ENCODE data around the gene FITM1. TPM values are rescaled to one million over a fixed set of nuclear protein-coding genes. Genes with fewer than 3 reads are reported as not detected.

Gene FITM1
- total RNA-seq, 2 experiments from 2014 or later, result 1.5 to 1.7 TPM

DNA sequence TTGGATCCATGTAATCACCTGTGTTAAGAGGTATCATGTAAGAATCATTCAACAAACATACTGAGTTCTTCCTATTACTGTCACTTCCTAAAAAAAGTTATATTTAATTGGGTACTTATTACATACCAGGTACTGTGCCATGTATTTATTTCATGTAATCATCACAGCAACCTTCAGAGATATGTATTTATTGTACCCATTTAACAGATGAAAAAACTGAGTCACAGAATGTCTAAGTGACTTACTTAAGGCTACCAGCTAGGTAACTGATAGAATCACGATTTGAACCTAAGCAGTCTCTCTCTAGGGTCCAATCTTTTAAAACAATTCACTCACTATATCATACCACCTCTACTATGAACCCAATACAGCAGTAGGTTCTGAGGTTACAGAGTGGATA lies 14.0 kb downstream of the FITM1 start:
- H3K27ac ChIP-seq (ENCODE audit: low read depth in 1 of 2, low read length in 2 of 2), result no peak overlapping the region
- peaks cover 62% of the 10 kb centered on the region for H3K4me1 ChIP-seq (ENCODE audit: insufficient read depth, low read length)
- CTCF ChIA-PET, result interaction anchor here (1.2 kb wide), 1 partner anchor 36 kb away, joined by 3 read pairs; no protein-coding TSS in a partner anchor
- POLR2A ChIA-PET, result interaction anchor here (1.8 to 8.0 kb wide), 3 partner anchors 9 to 29 kb away, joined by 11 to 127 read pairs (median 119); partner anchors contain the start of genes DCAF11, IRF9, NRL and PSME1
- Mint-ChIP-seq H3K27ac (peak overlapping the region; percentile 42), H3K4me1 (ENCODE audit: low read depth) (peaks cover 75% of the 10 kb centered on the region), H3K9me3 (no peaks in the 10 kb centered on the region), H3K27me3 (no peaks in the 10 kb centered on the region), H3K4me3 (peak overlapping the region; percentile 73), H3K36me3 (ENCODE audit: low read depth) (peaks cover 77% of the 10 kb centered on the region)
- ATAC-seq (ENCODE audit: poor library complexity), result no peak
- peaks cover 43% of the 10 kb centered on the region for H3K36me3 ChIP-seq (ENCODE audit: insufficient read depth, low read length)
- H3K27me3 ChIP-seq (ENCODE audit: control insufficient read depth in 1 of 2, insufficient read depth in 2 of 2, low read length in 2 of 2), result no peaks in the 10 kb centered on the region
- H3K9me3 ChIP-seq (ENCODE audit: control insufficient read depth in 1 of 2, insufficient read depth in 1 of 2, low read length in 2 of 2), result no peaks in the 10 kb centered on the region
- no peak for DNase-seq
- H3K4me3 ChIP-seq (ENCODE audit: low read length), result no peak overlapping the region
- intact Hi-C loops (cut with DNase I, micrococcal nuclease), result loop anchor here in 1 of 2 experiments (2.0 kb wide), 1 partner anchor 28 kb away; no protein-coding TSS in a partner anchor
- TF ChIP-seq, protein P1, sequence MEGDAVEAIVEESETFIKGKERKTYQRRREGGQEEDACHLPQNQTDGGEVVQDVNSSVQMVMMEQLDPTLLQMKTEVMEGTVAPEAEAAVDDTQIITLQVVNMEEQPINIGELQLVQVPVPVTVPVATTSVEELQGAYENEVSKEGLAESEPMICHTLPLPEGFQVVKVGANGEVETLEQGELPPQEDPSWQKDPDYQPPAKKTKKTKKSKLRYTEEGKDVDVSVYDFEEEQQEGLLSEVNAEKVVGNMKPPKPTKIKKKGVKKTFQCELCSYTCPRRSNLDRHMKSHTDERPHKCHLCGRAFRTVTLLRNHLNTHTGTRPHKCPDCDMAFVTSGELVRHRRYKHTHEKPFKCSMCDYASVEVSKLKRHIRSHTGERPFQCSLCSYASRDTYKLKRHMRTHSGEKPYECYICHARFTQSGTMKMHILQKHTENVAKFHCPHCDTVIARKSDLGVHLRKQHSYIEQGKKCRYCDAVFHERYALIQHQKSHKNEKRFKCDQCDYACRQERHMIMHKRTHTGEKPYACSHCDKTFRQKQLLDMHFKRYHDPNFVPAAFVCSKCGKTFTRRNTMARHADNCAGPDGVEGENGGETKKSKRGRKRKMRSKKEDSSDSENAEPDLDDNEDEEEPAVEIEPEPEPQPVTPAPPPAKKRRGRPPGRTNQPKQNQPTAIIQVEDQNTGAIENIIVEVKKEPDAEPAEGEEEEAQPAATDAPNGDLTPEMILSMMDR (IDR thresholded peaks at IDR 0.05), result no peak

DNA sequence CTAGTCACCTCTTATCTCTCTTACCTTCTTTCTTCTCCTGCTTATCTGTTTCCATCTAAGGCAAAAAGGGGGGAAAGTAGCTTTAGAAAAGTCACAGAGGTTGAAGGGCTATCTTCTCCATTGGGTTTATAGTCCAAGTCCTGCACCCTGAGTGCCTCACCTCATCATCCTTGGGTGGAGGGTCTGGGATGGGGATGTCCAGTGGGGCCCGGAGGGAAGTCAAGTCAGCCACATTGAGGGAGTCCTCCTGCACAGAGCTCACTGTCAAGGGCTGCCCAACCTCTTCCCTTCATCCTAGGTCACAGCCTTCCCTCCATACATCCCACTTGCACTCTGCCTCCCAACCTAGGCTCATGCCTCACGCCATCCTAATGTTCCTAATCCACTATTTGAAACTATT lies 14.8 kb downstream of the FITM1 start:
- intact Hi-C loops (cut with DNase I, micrococcal nuclease), result loop anchor here in 1 of 2 experiments (2.0 to 5.0 kb wide), 3 partner anchors 28 to 87 kb away; partner anchors contain the start of genes GMPR2, IPO4 and NEDD8
- POLR2A ChIA-PET, result interaction anchor here (0.6 to 8.1 kb wide), 6 partner anchors 9 to 89 kb away, joined by 3 to 154 read pairs (median 70); partner anchors contain the start of genes DCAF11, IRF9, NRL and PSME1
- Mint-ChIP-seq H3K27me3 (no peaks in the 10 kb centered on the region), H3K4me1 (ENCODE audit: low read depth) (peaks cover 73% of the 10 kb centered on the region), H3K27ac (peak overlapping the region; percentile 90), H3K36me3 (ENCODE audit: low read depth) (peaks cover 80% of the 10 kb centered on the region), H3K4me3 (peak overlapping the region; percentile 99), H3K9me3 (no peaks in the 10 kb centered on the region)
- Histone ChIP-seq H3K36me3 (ENCODE audit: insufficient read depth, low read length) (peaks cover 49% of the 10 kb centered on the region), H3K4me3 (ENCODE audit: low read length) (peak overlapping the region; percentile 93), H3K4me1 (ENCODE audit: insufficient read depth, low read length) (peaks cover 63% of the 10 kb centered on the region), H3K27ac (ENCODE audit: low read depth in 1 of 2, low read length in 2 of 2) (no peak overlapping the region), H3K9me3 (ENCODE audit: control insufficient read depth in 1 of 2, insufficient read depth in 1 of 2, low read length in 2 of 2) (no peaks in the 10 kb centered on the region), H3K27me3 (ENCODE audit: control insufficient read depth in 1 of 2, insufficient read depth in 2 of 2, low read length in 2 of 2) (no peaks in the 10 kb centered on the region)
- no peak for ATAC-seq (ENCODE audit: poor library complexity)
- no peak for DNase-seq
- TF ChIP-seq, protein P1 (IDR thresholded peaks at IDR 0.05), result no peak
- CTCF ChIA-PET, result interaction anchor here (1.2 to 2.1 kb wide), 2 partner anchors 16 to 36 kb away, joined by 3 to 20 read pairs; partner anchors contain the start of gene IRF9

DNA sequence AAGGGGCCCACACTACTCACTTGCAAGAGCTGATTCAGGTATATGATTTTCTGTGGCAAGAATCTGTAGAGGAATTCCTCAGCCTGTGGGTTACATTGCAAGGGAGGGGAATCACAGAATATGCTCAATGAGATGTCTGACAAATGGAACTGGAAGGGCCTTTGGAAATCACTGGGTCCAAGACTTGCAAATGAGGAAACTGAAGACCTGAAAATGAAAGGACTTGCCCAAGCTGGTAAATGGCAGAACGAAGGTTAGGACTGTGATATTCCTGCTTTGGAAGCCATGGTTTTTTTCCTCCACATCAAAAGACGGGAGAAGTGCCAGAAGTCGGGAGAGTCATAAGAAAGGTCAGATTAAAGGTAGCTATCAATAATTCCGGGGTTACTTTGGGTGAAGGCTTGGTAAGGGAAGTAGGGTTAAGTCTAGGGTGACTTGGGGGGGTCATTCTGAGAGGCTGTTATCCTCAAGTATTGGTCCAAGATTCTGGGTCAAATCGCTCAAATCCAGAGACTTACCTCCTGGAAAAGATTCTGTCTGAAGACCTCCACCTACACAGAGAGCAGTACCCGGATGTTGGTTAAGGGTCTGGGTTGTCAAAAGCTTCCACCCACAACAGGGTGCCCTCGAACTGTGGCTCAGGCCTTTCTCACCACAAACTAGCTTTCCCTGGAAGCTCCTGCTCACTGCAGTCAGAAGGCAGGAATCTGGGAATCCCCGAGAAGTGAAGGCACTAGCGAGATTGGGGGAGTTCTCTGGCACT lies 15.4 kb downstream of the FITM1 start:
- Histone ChIP-seq H3K4me3 (ENCODE audit: low read length) (peak overlapping the region; percentile 93), H3K27me3 (ENCODE audit: control insufficient read depth in 1 of 2, insufficient read depth in 2 of 2, low read length in 2 of 2) (no peaks in the 10 kb centered on the region), H3K9me3 (ENCODE audit: control insufficient read depth in 1 of 2, insufficient read depth in 1 of 2, low read length in 2 of 2) (no peaks in the 10 kb centered on the region), H3K4me1 (ENCODE audit: insufficient read depth, low read length) (peaks cover 63% of the 10 kb centered on the region), H3K36me3 (ENCODE audit: insufficient read depth, low read length) (peaks cover 56% of the 10 kb centered on the region), H3K27ac (ENCODE audit: low read depth in 1 of 2, low read length in 2 of 2) (peak overlapping the region; percentile 76 to 82)
- DNase-seq (peak in 3 of 14 experiments; percentile 22 to 35 (median 30)), ATAC-seq (ENCODE audit: poor library complexity) (no peak)
- Mint-ChIP-seq H3K4me1 (ENCODE audit: low read depth) (peaks cover 71% of the 10 kb centered on the region), H3K27ac (peak overlapping the region; percentile 90), H3K9me3 (no peaks in the 10 kb centered on the region), H3K4me3 (peak overlapping the region; percentile 99), H3K36me3 (ENCODE audit: low read depth) (peaks cover 82% of the 10 kb centered on the region), H3K27me3 (no peaks in the 10 kb centered on the region)
- POLR2A ChIA-PET, result interaction anchor here (0.7 to 8.1 kb wide), 20 partner anchors 10 to 1050 kb away, joined by 3 to 154 read pairs (median 9); partner anchors contain the start of genes C14orf119, CHMP4A, DCAF11 and IPO4
- TF ChIP-seq, protein P1 (IDR thresholded peaks at IDR 0.05), result no peak
- intact Hi-C loops (cut with DNase I, micrococcal nuclease), result loop anchor here (1.0 to 5.0 kb wide), 6 partner anchors 10 to 87 kb away; partner anchors contain the start of genes GMPR2 (in 2 of the 2), IPO4 (in 2 of the 2), NEDD8 (in 2 of the 2) and PSME1 (in 1 of the 2)
- CTCF ChIA-PET, result interaction anchor here (0.8 to 2.1 kb wide), 5 partner anchors 10 to 97 kb away, joined by 4 to 20 read pairs (median 5); partner anchors contain the start of genes IRF9, MDP1 and PSME1
